SK-N-MC (cell line): ENCODE data around the gene PXMP2.

Experiments used
- EZH2 ChIP-seq: fragments of 200-600 bp; sonication (generic); IDR thresholded peaks from one replicate; pipeline ENCODE4 v1.6.1; 2017; ENCODE audit warnings: antibody characterized with exemption
- FOXP2 ChIP-seq: optimal IDR thresholded peaks from 2 replicates; pipeline ENCODE3; 2011; ENCODE audit warnings: mild to moderate bottlenecking, moderate library complexity; ENCODE audit not compliant: insufficient read depth; ENCODE audit errors: extremely low read length, control extremely low read depth

DNA sequence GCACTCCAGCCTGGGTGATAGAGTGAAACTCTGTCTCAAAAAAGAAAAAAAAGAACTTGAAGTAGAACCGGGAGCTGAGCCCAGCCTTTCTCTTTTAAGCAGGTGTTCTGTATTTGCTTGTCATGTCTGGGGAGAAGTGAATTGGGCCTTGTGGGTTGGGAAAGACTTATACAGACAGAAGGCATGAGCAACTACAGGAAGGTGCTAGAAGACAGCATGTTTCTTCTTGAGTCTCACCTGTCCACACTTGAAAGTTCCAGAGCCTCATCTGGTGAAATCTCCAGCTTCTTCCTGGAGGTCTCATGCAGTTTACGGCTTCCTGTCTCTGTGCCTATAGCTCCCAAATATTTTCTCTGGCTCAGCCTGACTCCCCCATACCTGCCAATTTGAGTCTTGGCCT is 25.7 kb downstream of the PXMP2 start:
- TF ChIP-seq FOXP2 (no peak), EZH2 (no peak)
